Activated T-cell treated with anti-CD3 and anti-CD28 coated beads for 24 hours (primary cell): Measurements from ENCODE around the gene SELENOW.
A peak's percentile ranks its signal among the peaks of the same experiment; 100 is the strongest.
"Not testable (repeated sequence)": the region's sequence is repeated elsewhere in the genome, so short reads cannot be mapped to it uniquely, and the experiment has no call there.

Source experiments
- DNase-seq: peaks from one replicate; pipeline ENCODE4 v3.0.0-alpha.2; 2020; ENCODE audit warnings: low read depth

Gene SELENOW

DNA sequence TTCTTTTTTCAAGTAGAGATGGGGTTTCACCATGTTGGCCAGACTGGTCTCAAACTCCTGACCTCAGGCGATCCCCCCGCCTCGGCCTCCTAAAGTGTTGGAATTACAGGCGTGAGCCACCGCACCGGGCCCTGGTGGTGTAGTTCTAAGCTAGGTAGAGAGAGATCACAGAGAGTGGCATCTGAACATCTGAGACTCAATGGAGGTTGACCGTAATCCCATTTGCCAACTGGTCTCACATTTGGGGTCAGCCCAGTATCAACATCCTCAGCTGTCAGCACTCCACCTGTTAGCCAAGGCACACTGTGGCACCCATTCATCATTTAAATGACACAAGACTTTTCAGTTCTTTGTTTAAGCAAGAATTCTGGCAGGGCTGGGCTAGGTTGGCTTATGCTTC, 8.1 kb downstream of the SELENOW start:
- DNase-seq: no peak

DNA sequence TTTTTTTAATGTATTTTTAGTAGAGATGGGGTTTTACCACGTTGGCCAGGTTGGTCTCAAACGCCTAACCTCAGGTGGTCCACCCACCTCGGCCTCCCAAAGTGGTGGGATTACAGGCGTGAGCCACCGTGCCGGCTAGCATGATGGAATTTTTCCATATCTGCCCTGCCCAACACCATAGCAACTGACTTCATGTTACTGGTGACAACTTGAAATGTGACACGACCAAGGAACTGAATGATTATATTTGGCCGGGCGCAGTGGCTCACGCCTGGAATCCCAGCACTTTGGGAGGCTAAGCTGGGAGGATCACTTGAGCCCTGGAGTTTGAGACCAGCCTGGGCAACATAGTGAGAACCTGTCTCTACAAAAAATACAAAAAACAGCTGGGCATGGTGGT, 8.8 kb downstream of the SELENOW start:
- DNase-seq: not testable (repeated sequence)

DNA sequence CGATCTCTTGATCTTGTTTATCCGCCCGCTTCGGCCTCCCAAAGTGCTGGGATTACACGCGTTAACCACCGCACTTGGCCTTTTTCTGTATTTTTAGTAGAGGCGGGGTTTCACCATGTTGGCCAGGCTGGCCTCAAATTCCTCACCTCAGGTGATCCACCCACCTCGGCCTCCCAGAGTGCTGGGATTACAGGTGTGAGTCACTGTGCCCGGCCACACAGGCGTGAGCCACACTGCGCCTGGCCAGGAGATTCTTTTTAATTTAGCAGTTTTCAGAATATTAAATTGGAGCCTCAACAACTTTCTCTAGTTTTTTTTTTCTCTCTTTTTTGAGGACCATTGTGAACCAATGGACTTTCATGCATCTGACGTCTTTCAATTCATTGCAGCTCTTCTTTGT, 11.3 kb downstream of the SELENOW start:
- not testable (repeated sequence) for DNase-seq

DNA sequence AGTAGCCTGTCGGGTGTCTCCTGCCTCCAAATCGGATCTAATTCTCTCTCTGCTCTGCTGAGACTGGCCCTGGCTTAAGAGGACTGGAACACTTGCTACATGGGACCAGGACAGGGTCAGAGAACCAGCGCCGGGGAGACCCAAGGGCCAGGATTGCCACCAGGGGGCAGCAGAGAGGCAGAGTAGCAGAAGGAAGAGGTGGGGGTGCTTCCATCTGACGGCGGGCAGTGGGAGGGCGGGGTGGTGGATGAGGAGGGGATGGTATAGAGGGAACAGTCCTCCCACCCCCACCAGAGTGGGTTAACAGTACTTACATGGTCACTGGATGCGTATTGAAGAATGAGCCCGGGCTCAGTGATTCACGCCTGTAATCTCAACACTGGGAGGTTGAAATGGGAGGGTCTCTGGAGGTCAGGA, 11.9 kb downstream of the SELENOW start:
- DNase-seq: peak; percentile 77

DNA sequence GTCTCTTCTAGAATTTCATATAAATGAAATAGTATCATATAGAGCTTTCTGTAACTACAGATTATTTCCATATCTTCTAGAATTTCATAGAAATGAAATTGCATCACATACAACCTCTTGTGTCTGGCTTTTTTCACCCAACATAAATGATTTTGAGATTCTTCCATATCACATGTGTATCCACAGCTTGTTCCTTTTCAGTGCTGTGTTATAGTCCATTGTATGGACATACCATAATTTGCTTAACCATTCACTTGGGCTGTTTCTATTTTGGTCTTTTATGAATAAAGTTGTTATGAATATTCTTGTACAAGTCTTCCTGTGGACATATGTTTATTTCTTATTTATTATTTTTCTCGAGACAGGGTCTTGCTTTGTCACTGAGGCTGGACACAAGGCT, 14.1 kb downstream of the SELENOW start:
- no peak for DNase-seq

DNA sequence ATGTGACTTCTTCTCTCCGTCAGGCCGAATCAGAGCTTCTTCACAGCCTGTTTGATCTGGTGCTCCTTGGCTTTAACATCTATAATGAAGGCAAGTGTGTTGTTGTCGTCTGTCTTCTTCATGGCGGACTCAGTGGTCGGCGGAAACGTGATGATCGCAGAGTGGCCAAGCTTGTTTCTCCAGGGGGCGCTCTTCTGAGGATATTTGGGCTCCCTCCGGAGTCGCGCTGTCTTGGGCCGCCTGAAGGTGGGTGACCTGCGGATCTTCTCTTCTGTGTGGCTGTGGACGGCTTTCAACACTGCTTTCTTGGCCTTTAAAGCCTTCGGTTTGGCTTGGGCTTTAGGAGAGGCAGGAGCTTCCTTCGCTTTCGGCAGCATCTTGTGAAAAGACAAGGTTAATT, 16.0 kb downstream of the SELENOW start:
- DNase-seq: no peak

DNA sequence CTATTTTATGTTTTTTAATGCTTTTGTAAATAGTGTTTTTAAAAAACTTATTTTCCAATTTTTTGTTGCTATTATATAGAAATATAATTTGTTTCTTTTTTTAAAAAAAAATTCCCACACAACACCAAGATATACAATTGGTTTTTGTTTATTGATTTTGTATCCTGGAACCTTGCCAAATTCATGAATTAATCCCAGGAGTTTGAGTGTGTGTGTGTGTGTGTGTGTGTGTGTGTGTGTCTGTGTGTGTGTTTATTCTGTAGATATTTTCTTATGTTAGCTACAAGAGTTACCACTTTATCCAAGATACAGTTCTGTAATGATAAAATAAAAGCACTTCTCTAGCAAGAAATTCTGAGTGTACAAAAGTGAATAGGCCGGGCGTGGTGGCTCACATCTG, 18.3 kb downstream of the SELENOW start:
- DNase-seq: no peak

DNA sequence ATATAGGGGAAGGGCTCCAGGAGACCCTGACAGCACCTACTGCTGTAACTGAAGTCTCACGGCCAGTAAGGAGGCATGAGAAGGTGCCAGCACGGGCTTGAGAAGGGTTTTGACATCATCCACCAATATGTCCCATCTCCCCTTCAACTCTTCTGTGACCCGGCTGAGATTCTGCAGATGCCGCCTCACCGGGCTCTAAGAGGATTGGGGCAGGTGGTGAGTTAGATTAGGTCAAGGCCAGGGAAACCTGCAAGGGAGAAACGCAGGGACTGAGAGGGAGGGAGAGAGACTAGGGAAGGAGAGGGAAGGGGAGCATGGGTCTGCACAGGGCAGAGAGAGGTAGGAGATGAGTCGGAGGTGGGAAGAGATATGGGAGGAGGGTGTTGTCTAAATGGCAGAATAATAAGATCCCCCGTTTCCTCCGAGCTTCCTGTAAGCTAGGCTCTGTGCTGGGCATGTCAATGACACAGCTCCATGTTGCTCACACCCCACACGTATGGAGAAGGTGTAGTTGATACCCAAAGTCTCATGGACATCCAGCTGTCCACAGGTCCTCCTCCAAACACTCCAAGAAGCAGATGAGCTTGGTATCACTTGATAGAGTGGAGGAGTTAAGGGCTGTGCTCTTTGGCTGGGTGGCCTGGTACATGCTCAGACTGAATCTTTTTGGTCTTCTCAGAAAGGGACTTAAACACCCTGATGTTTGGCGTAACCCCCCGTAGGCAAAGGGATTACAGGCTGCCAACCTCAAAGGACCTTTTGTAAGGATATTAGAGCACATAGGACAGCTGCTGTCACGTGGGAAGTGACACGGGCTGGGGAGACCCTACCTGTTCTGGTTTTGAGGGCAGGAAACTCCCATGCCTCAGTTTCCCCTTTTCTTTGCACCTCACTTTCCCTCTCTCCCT, 19.7 kb downstream of the SELENOW start:
- no peak for DNase-seq

DNA sequence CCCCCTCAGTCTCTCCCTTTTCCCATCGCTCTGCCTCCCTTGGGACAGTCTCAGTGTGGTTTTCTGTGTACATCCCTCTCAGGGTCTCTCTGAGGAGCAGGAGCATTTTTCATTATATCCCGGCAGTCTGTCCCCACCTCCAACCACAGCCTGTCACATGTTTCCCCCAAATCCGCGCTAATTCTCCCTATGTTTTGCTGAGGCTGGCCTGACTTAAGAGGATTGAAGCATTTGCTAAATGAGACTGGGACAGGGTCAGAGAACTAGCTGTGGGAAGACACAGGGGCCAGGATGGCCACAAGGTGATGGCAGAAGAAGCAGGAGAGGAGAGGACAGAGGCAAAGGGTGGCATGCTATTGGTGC, 20.4 kb downstream of the SELENOW start:
- no peak for DNase-seq

DNA sequence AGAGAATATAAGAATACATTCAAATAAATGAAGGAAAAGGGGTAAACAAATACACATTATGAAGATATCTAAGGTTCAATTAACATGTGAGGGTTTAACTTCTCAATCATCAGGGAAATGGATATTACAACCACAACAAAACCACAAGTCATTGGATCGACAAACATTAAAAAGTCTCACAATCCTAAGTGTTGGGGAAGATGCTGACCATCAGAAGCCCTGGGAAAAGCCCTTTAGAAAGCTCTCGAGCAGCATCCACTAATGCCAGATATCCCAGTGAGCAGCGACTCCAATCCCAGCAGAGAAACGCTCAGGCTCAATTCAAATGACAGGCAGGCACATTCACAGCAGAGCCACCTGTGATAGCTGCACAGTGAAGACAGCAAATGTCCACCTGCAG, 22.8 kb downstream of the SELENOW start:
- DNase-seq: no peak

DNA sequence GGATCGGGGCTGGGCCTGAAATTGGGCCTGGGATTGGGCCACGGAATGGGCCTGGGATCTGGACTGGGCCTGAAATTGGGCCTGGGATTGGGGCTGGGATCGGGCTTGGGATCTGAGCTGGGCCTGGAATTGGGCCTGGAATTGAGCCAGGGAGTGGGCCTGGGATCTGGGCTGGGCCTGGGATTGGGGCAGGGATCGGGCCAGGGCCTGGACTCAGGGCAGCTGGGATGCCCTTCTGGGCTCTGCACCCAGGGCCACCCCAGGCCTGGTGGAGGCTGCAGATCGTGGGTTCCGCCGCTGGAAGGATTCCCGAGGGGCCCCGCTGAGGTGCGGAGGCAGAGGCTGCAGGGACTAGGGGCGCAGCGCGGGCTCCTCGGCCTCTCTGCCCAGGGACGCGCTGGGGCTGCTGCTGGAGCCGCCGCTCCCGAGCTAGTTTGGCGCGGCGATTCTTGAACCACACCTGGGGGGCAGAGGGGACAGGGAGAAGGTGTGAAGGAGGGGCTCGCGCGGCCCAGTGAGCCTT, 24.1 kb downstream of the SELENOW start:
- DNase-seq: no peak

DNA sequence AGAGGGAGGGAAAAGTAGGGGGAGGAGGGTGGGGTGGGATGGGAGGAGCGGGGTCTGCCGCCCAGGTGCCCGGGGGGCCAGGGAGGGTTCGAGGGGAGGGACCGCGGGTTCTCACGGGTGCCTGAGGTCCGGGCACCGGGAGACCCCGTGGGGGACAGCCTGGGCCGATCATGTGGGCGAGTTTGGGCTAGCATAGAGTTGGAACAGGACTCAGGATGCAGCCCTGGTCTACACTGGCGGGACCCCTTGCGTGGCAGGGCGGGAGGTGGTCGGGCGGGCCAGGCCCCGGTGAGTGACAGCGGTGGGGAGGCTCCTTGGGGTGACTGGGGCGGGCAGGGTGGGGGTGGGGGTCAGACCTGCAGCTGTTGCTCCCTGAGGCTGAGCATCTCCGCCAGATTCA, 24.6 kb downstream of the SELENOW start:
- not testable (repeated sequence) for DNase-seq

DNA sequence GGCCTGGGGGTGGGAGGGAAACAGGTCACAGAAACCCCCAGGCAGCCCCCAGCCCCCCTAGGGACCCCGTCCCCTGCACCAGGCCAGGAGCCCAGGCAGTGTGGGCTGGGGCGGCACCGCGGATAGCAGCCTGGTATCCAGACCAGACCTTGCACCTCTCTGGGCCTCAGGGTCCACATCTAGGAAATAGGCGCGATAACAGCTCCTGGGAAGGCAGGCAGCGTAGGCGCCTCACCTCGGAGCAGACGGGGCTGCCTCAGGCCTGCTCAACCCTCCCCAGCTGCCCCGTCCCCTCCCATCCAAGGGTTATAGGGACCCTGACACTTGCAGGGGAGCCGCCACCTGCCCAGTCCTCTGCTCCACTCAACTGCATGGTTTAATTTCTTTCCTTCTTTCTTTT, 25.2 kb downstream of the SELENOW start:
- not testable (repeated sequence) for DNase-seq

DNA sequence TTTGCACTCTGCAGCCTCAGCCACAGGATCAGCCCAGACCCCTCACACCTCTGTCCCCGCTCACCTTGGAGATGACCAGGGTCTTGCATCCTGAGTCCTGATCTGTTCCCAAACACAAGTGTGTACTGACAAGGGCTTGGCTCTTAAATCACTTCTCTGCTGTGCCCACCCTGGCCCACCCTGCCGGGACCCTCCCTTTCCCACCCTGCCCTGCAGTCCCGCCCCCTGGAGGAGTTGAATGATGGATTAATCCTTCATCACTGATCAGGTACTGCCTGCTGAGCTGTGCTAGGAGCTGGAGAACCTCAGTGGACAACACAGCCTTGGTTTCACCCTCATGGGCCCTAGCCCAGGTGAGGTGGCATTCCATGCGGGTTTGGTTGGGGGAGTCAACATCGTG, 25.9 kb downstream of the SELENOW start, which contains the start of gene TPRX1:
Gene TPRX1, minus strand, starts transcription at position 101 of the 400 bp plus-strand sequence. Its CDS starts 12 bp downstream, at position 89.
- DNase-seq: not testable (repeated sequence)

DNA sequence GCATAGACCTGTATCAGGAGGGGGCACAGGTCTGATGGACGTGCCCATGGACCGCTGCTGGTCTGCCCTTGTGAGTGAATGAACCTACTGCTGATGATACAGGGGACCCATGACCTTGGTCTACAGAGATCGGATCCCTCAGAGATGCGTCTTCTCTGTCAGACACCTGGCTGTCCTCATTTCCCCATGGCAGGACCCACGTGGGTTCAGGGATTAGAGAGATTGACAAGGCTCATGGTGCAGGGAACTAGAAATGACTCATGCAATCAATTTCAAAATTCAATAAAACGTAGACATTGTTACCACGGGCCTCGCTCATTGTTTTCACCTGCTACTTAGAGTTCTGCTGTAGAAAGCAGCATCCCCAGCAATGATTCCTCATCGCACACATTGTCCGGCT, 26.8 kb downstream of the SELENOW start:
- no peak for DNase-seq

DNA sequence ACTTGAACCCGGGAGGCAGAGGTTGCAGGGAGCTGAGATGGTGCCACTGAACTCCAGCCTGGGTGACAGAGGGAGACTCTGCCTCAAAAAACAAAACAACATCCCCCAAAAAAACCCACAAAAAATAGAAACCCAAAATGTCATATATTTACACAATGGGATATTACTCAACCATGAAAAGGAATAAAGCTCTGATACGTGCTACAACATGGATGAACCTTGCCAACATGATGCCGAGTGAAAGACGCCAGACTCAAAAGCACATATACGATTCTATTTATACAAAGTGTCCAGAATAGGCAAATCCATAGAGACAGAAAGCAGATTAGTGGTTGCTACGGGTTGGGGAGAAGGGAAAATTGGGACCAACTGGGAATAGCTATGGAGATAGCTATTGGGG, 27.9 kb downstream of the SELENOW start:
- DNase-seq: no peak

DNA sequence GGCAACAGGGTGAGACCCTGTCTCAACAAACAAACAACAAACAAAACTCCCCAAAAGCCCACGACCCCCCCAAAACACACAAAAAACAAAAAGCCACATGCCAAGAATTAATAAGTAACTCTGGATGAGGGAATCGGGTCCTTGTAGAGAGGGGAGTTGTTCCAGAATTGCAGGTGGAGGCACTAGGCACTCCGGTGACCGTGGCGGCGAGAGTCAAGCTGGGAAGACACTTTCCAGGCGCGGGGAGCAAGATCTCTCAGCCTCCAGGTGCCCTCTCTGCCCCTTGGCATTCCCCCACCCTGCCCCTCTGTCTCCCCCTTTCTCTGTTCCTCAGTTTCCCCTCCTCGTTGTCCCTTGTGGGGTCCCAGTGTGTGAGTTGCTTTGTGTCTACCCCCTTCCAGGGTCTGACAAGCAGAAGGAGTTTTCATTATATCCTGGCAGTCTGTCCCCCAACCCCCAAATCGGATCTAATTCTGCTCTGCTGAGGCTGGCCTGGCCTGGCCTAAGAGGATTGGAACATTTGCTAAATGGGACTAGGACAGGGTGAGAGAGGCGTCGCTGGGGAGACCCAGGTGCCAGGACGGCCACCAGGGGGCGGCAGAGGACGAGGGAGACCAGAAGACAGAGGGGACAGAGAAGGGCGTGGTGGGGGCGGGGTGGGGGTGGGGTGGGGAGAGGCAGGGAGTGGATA, 34.9 kb downstream of the SELENOW start:
- DNase-seq: peak; percentile 68

DNA sequence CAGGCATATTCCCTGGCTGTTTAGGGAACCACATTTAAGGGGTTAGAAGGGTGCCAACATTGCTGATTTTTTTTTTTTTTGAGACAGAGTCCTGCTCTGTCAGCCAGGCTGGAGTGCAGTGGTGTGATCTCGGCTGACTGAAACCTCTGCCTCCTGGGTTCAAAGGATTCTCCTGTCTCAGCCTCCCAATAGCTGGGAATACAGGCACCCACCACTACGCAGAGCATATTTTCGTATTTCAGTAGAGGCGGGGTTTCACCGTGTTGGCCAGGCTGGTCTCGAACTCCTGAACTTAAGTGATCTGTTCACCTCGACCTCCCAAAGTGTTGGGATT, 35.5 kb downstream of the SELENOW start:
- DNase-seq: no peak

DNA sequence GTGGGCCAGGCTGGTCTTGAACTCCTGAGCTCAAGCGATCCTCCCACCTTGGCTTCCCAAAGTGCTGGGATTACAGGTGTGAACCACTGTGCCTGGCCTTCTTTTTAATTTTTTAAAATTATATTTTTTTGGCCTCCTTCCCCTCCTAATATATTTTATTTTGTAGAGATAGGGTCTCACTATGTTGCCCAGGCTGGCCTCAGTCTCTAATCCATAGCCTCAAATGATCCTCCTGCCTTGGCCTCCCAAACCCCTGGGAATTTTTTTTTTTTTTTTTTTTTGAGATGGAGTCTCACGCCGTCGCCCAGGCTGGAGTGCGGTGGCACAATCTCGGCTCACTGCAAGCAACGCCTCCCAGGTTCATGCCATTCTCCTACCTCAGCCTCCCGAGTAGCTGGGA, 37.8 kb downstream of the SELENOW start:
- not testable (repeated sequence) for DNase-seq

DNA sequence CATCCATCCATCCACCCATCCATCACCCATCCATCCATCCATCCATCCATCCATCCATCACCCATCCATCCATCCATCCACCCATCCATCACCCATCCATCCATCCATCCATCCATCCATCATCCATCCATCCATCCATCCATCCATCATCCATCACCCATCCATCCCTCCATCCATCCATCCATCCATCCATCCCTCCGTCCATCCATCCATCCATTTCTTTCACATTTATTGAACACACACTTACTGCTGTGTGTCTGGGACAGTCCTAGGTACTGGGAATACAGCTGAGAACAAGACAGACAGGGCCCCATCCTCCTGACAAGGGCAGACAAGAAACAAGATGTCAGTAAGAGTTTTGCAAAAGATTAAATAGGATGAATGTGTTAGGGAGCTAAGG, 39.7 kb downstream of the SELENOW start:
- DNase-seq: not testable (repeated sequence)

DNA sequence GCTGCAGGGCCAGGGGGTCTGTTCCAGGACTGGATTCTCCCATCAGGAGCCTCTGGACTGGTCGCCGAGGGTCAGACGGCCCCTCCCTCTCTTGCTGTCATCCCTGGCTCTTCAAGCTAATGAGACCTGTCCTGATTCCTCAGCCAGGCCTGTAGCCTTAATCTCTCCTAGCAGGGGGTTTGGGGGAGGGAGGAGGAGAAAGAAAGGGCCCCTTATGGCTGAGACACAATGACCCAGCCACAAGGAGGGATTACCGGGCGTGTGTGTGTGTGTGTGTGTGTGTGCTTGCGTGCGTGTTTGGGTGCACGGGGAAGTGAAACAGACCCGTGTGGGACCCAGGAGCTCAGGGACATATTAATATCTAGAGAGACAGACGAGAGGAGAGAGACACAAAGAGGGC, 41.4 kb downstream of the SELENOW start:
- DNase-seq: no peak

DNA sequence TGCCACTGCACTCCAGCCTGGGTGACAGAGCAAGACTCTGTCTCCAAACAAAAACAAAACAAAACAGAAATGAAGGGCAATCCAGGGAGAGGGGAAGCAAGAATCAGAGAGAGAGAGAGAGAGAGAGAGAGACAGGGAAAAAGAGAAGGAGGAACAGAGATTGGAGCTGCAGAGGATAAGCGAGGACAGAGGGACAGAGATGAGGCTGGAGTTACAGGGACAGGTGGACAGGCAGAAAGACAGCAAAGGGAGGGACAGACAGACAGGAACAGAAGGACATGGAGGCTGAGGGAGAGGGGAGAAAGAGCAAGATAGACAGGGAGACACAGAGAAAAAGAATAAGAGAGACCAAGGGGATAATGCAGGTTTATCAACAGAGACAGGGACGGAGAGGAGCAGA, 41.9 kb downstream of the SELENOW start:
- no peak for DNase-seq

DNA sequence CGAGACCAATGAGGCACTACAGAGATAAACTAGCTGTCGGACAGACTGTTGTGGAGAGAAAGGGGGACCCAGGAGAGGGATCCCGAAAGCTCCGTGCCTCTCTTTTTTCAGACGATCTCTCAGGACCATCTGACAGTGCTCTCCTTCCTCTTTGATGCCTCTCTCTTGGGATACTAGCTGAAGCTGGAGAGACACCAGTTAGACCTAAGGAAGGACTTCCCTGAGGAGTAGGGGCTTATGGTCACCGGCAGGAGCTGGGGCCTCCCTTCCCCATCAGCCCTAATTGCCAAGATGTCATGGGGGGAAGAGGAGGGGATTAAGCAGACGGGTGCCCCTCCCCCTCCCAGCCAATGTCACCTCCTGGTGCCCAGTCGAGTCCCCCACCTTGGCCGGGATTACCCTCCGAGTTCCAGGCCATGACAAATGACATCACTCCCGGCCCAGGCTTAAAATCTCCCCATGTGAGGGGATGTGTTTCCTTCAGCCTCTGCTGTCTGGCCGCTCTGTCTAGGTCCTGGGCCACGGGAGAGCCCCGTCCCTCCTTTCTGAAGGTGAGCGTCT, 43.0 kb downstream of the SELENOW start, which contains the start of gene CRX:
Gene CRX, plus strand, starts transcription at position 478 of the 561 bp plus-strand sequence. CDS start 12,507 bp downstream, outside the sequence.
- no peak for DNase-seq
